RWPE1 (cell line): ENCODE results near the gene HBG1.
"Not testable (repeated sequence)": the region's sequence is repeated elsewhere in the genome, so short reads cannot be mapped to it uniquely, and the experiment has no call there.

Experiments used
- CTCF ChIA-PET: fragments of 350-600 bp; sonication (Branson Sonifier 250); formaldehyde crosslinking; extraction: SDS; loops from one replicate; lab custom pipeline; 2021; lab: Yijun Ruan, JAX
- POLR2A ChIA-PET: fragments of 400-600 bp; formaldehyde crosslinking; extraction: SDS; loops from one replicate; lab custom pipeline; 2020; ENCODE audit warnings: antibody characterized with exemption; ENCODE audit not compliant: low non-redundant PET; lab: Yijun Ruan, JAX
- DNase-seq: peaks from one replicate; pipeline ENCODE4 v3.0.0; 2012; ENCODE audit warnings: low spot score
- H3K27ac ChIP-seq: fragments of 450-650 bp; 2 replicates; pipeline ENCODE4 v1.5.1; 2017
- CTCF ChIP-seq: fragments of 450-650 bp; conservative IDR thresholded peaks from 2 replicates; pipeline ENCODE4 v1.5.1; 2017; ENCODE audit warnings: low read depth, mild to moderate bottlenecking

The HBG1 gene

GRCh38 chr11:5252919-5253265 lies 3.2 kb upstream of the HBG1 start:
- TF ChIP-seq CTCF: no peak
- no peak overlapping the region for H3K27ac ChIP-seq
- ChIA-PET CTCF (no interaction called here), POLR2A (no interaction called here)
- DNase-seq: no peak

- CTCF ChIA-PET: no interaction called here
- no peak overlapping the region for H3K27ac ChIP-seq
- no peak for DNase-seq
- no peak for TF ChIP-seq CTCF
- POLR2A ChIA-PET: no interaction called here
Observed at GRCh38 chr11:5252192-5252918, 2.7 kb upstream of the HBG1 start.

- DNase-seq: no peak
- ChIA-PET CTCF (no interaction called here), POLR2A (no interaction called here)
Observed at GRCh38 chr11:5251746-5252145, 2.1 kb upstream of the HBG1 start.

GRCh38 chr11:5250543-5251204 lies 1.0 kb upstream of the HBG1 start:
- ChIA-PET POLR2A (no interaction called here), CTCF (interaction anchor here (0.6 kb wide), 1 partner anchor 131 kb away, joined by 3 read pairs; no protein-coding TSS in a partner anchor)
- TF ChIP-seq CTCF: no peak
- H3K27ac ChIP-seq: no peak overlapping the region
- no peak for DNase-seq

More at GRCh38 chr11:5251746-5252145, 2.1 kb upstream of the HBG1 start:
- H3K27ac ChIP-seq: no peak overlapping the region
- no peak for TF ChIP-seq CTCF

- DNase-seq, POLR2A ChIA-PET, H3K27ac ChIP-seq: not testable (repeated sequence)
- CTCF ChIA-PET: interaction anchor here (0.6 kb wide), 1 partner anchor 45 kb away, joined by 3 read pairs; no protein-coding TSS in a partner anchor
Observed at GRCh38 chr11:5248498-5248897, 1.2 kb downstream of the HBG1 start.

GRCh38 chr11:5247472-5248192 lies 2.0 kb downstream of the HBG1 start:
- DNase-seq: no peak
- no peak overlapping the region for H3K27ac ChIP-seq
- no peak for TF ChIP-seq CTCF
- ChIA-PET CTCF (interaction anchor here (0.6 kb wide), 1 partner anchor 46 kb away, joined by 3 read pairs; no protein-coding TSS in a partner anchor), POLR2A (no interaction called here)
